ENCODE results near the gene A2M.
A peak's percentile ranks its signal among the peaks of the same experiment; 100 is the strongest.

A2M gene

DNA sequence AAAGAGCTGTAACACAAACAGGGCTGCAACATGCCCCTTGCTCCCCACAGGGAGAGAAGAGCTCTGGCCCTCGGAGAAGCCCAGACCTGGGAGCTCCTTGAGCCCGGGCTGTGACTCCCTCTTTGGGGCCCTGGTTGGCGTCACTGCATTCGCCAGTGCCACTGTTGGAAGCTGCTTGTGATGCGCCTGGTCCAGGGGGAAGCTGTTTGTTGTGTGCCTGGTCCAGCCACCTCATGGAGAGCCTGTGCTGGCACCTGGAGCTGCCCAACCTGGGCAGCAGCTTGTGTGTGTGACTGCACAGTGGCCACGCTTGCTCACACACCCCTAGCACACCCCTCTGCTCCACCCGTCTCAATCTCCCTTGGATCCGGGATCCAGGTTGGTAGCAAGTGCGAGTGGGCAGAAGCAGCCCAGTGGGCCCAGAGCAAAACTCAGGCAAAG, 49.5 kb downstream of the A2M start:
- Histone ChIP-seq H3K18ac (ENCODE audit: low read depth in 1 of 2, low read length in 2 of 2) (peak overlapping the region in 1 of 2 experiments; percentile 38), H3K79me1 (replicated peaks; ENCODE audit: low read length, poor library complexity, severe bottlenecking) (peaks cover 5% of the 10 kb centered on the region), H3K36me3 (ENCODE audit: control insufficient read depth in 1 of 2, insufficient read depth in 2 of 2, low read depth in 1 of 2, low read length in 2 of 2) (peaks cover 0 to 5% of the 10 kb centered on the region in 2 experiments), H3K27ac (ENCODE audit: low read length, poor library complexity, severe bottlenecking) (no peak overlapping the region), H3K9me3 (ENCODE audit: control insufficient read depth, low read length) (no peaks in the 10 kb centered on the region), H3K4me1 (ENCODE audit: control insufficient read depth, insufficient read depth, low read depth, low read length) (peaks cover 13% of the 10 kb centered on the region), H3K4ac (ENCODE audit: low read depth in 1 of 2, low read length in 2 of 2) (no peak overlapping the region), H2BK12ac (ENCODE audit: low read length in 2 of 2) (no peak overlapping the region), H2AK5ac (ENCODE audit: low read length, severe bottlenecking) (no peak overlapping the region), H4K8ac (ENCODE audit: low read length) (peak overlapping the region; percentile 57), H3K4me3 (ENCODE audit: insufficient read depth in 1 of 2, low read depth in 1 of 2, low read length in 2 of 2) (peak overlapping the region in 1 of 2 experiments; percentile 22), H2BK5ac (ENCODE audit: low read depth, low read length, poor library complexity, severe bottlenecking) (no peak overlapping the region), H3K4me2 (ENCODE audit: low read length, poor library complexity, severe bottlenecking) (no peak overlapping the region), H2BK120ac (ENCODE audit: low read depth, low read length) (no peak overlapping the region), H2AFZ (ENCODE audit: low read depth, low read length) (no peak overlapping the region), H3K23ac (ENCODE audit: low read length in 2 of 2) (no peak overlapping the region), H2BK15ac (ENCODE audit: low read depth, poor library complexity, severe bottlenecking) (no peak overlapping the region), H3K14ac (ENCODE audit: low read length in 2 of 2) (no peak overlapping the region), H3K27me3 (ENCODE audit: control insufficient read depth in 1 of 2, insufficient read depth in 1 of 2, low read length in 2 of 2) (no peaks in the 10 kb centered on the region), H3K9ac (ENCODE audit: low read length) (no peak overlapping the region), H4K91ac (ENCODE audit: low read length) (no peak overlapping the region)
- 98% methylated on average over 9 of the region's 9 CpGs for WGBS
- DNase-seq: no peak

DNA sequence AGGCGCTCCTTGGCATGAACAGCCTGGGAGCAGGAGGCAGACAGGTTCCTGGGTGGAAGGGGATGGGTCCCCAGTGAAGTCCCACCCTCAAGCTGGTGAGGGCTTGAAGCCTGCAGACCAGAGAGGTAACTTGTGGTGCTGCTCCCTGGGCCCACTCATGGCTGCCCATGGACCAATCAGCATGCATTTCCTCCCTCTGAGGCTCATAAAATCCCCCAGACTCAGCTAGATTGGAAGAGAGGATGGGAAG, 50.2 kb downstream of the A2M start:
- no peaks in the 10 kb centered on the region for H3K27me3 ChIP-seq (ENCODE audit: control insufficient read depth in 1 of 2, insufficient read depth in 1 of 2, low read length in 2 of 2)
- 87% methylated on average over 1 of the region's 1 CpG for WGBS
- peak overlapping the region; percentile 0 to 77 for H3K4ac ChIP-seq (ENCODE audit: low read depth in 1 of 2, low read length in 2 of 2)
- peak overlapping the region; percentile 96 for H4K8ac ChIP-seq (ENCODE audit: low read length)
- no peak overlapping the region for H2BK15ac ChIP-seq (ENCODE audit: low read depth, poor library complexity, severe bottlenecking)
- peak overlapping the region; percentile 88 to 90 for H3K18ac ChIP-seq (ENCODE audit: low read depth in 1 of 2, low read length in 2 of 2)
- H3K4me1 ChIP-seq (ENCODE audit: control insufficient read depth, insufficient read depth, low read depth, low read length): peaks cover 13% of the 10 kb centered on the region
- no peak overlapping the region for H2AK5ac ChIP-seq (ENCODE audit: low read length, severe bottlenecking)
- peak overlapping the region; percentile 59 for H3K9ac ChIP-seq (ENCODE audit: low read length)
- H2AFZ ChIP-seq (ENCODE audit: low read depth, low read length): peak overlapping the region; percentile 32
- peak overlapping the region; percentile 87 to 91 for H3K4me3 ChIP-seq (ENCODE audit: insufficient read depth in 1 of 2, low read depth in 1 of 2, low read length in 2 of 2)
- peak overlapping the region in 1 of 2 experiments; percentile 49 for H2BK12ac ChIP-seq (ENCODE audit: low read length in 2 of 2)
- peak; percentile 2 for DNase-seq
- H4K91ac ChIP-seq (ENCODE audit: low read length): no peak overlapping the region
- H2BK120ac ChIP-seq (ENCODE audit: low read depth, low read length): no peak overlapping the region
- H3K14ac ChIP-seq (ENCODE audit: low read length in 2 of 2): peak overlapping the region in 1 of 2 experiments; percentile 30
- no peaks in the 10 kb centered on the region for H3K9me3 ChIP-seq (ENCODE audit: control insufficient read depth, low read length)
- H3K36me3 ChIP-seq (ENCODE audit: control insufficient read depth in 1 of 2, insufficient read depth in 2 of 2, low read depth in 1 of 2, low read length in 2 of 2): peaks cover 0 to 5% of the 10 kb centered on the region in 2 experiments
- H2BK5ac ChIP-seq (ENCODE audit: low read depth, low read length, poor library complexity, severe bottlenecking): no peak overlapping the region
- H3K23ac ChIP-seq (ENCODE audit: low read length in 2 of 2): no peak overlapping the region
- H3K79me1 ChIP-seq (replicated peaks; ENCODE audit: low read length, poor library complexity, severe bottlenecking): peaks cover 5% of the 10 kb centered on the region
- H3K4me2 ChIP-seq (ENCODE audit: low read length, poor library complexity, severe bottlenecking): peak overlapping the region; percentile 94
- H3K27ac ChIP-seq (ENCODE audit: low read length, poor library complexity, severe bottlenecking): no peak overlapping the region

- Histone ChIP-seq H3K79me1 (replicated peaks; ENCODE audit: low read length, poor library complexity, severe bottlenecking) (peaks cover 5% of the 10 kb centered on the region), H3K4ac (ENCODE audit: low read depth in 1 of 2, low read length in 2 of 2) (peak overlapping the region; percentile 79 to 91), H3K14ac (ENCODE audit: low read length in 2 of 2) (peak overlapping the region in 1 of 2 experiments; percentile 98), H2BK120ac (ENCODE audit: low read depth, low read length) (peak overlapping the region; percentile 82), H3K4me3 (ENCODE audit: insufficient read depth in 1 of 2, low read depth in 1 of 2, low read length in 2 of 2) (peak overlapping the region; percentile 87 to 91), H2BK15ac (ENCODE audit: low read depth, poor library complexity, severe bottlenecking) (peak overlapping the region; percentile 100), H3K23ac (ENCODE audit: low read length in 2 of 2) (peak overlapping the region in 1 of 2 experiments; percentile 98), H2BK12ac (ENCODE audit: low read length in 2 of 2) (peak overlapping the region in 1 of 2 experiments; percentile 49), H3K4me2 (ENCODE audit: low read length, poor library complexity, severe bottlenecking) (peak overlapping the region; percentile 94), H3K9me3 (ENCODE audit: control insufficient read depth, low read length) (no peaks in the 10 kb centered on the region), H3K36me3 (ENCODE audit: control insufficient read depth in 1 of 2, insufficient read depth in 2 of 2, low read depth in 1 of 2, low read length in 2 of 2) (peaks cover 0 to 5% of the 10 kb centered on the region in 2 experiments), H2AFZ (ENCODE audit: low read depth, low read length) (peak overlapping the region; percentile 99), H2BK5ac (ENCODE audit: low read depth, low read length, poor library complexity, severe bottlenecking) (no peak overlapping the region), H2AK5ac (ENCODE audit: low read length, severe bottlenecking) (no peak overlapping the region), H4K91ac (ENCODE audit: low read length) (peak overlapping the region; percentile 98), H3K27me3 (ENCODE audit: control insufficient read depth in 1 of 2, insufficient read depth in 1 of 2, low read length in 2 of 2) (no peaks in the 10 kb centered on the region), H3K27ac (ENCODE audit: low read length, poor library complexity, severe bottlenecking) (peak overlapping the region; percentile 63), H4K8ac (ENCODE audit: low read length) (peak overlapping the region; percentile 96), H3K18ac (ENCODE audit: low read depth in 1 of 2, low read length in 2 of 2) (peak overlapping the region; percentile 88 to 100), H3K9ac (ENCODE audit: low read length) (peak overlapping the region; percentile 92), H3K4me1 (ENCODE audit: control insufficient read depth, insufficient read depth, low read depth, low read length) (peaks cover 13% of the 10 kb centered on the region)
- peak; percentile 56 for DNase-seq
- 13% methylated on average over 40 of the region's 45 CpGs for WGBS
These were observed 50.7 kb downstream of the A2M start for GRCh38 chr12:9064815-9065606.

DNA sequence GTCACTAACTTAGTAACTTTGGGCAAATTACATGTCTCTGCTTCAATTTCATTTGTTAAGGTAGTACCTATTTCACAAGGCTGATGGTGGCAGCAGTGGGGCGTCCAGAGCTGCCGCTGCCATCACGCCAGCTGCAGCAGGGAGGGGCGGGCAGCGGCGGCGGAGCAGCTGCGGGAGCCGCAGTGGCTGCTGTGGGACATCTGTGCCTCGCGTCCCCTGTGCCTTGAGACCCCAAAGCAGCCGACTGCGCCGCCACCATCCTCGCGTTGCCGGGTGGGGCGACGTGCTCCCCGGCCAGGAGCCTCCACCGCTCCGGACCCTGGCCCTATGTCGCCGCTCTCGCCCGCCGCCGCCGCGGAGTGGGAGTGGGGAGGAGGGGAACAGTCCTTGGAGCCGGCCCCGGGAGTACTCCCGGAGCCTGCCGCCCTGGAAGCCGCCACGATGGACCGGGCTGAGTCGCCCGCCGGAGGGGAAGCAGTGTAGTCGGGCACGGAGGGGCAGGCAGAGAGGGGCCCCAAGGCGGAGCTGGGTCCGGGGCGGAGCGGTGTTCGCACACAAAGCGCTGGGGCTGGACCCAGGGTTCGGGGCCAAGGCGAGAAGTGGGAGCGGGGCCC, 51.4 kb downstream of the A2M start:
- H3K4me2 ChIP-seq (ENCODE audit: low read length, poor library complexity, severe bottlenecking): peak overlapping the region; percentile 75
- H2AK5ac ChIP-seq (ENCODE audit: low read length, severe bottlenecking): no peak overlapping the region
- peak overlapping the region; percentile 80 to 98 for H3K14ac ChIP-seq (ENCODE audit: low read length in 2 of 2)
- H3K23ac ChIP-seq (ENCODE audit: low read length in 2 of 2): peak overlapping the region in 1 of 2 experiments; percentile 98
- peak overlapping the region; percentile 100 for H2BK15ac ChIP-seq (ENCODE audit: low read depth, poor library complexity, severe bottlenecking)
- H3K9ac ChIP-seq (ENCODE audit: low read length): peak overlapping the region; percentile 92
- H3K27ac ChIP-seq (ENCODE audit: low read length, poor library complexity, severe bottlenecking): peak overlapping the region; percentile 49
- WGBS: 1% methylated on average over 44 of the region's 51 CpGs
- peak overlapping the region; percentile 87 for H2BK120ac ChIP-seq (ENCODE audit: low read depth, low read length)
- no peaks in the 10 kb centered on the region for H3K27me3 ChIP-seq (ENCODE audit: control insufficient read depth in 1 of 2, insufficient read depth in 1 of 2, low read length in 2 of 2)
- peak overlapping the region; percentile 96 for H4K8ac ChIP-seq (ENCODE audit: low read length)
- peak overlapping the region; percentile 99 for H2AFZ ChIP-seq (ENCODE audit: low read depth, low read length)
- H3K9me3 ChIP-seq (ENCODE audit: control insufficient read depth, low read length): no peaks in the 10 kb centered on the region
- peak overlapping the region; percentile 86 to 100 for H3K18ac ChIP-seq (ENCODE audit: low read depth in 1 of 2, low read length in 2 of 2)
- peak; percentile 65 for DNase-seq
- H3K4ac ChIP-seq (ENCODE audit: low read depth in 1 of 2, low read length in 2 of 2): peak overlapping the region; percentile 79 to 91
- H2BK12ac ChIP-seq (ENCODE audit: low read length in 2 of 2): peak overlapping the region in 1 of 2 experiments; percentile 29
- H3K4me3 ChIP-seq (ENCODE audit: insufficient read depth in 1 of 2, low read depth in 1 of 2, low read length in 2 of 2): peak overlapping the region; percentile 87 to 91
- peaks cover 13% of the 10 kb centered on the region for H3K4me1 ChIP-seq (ENCODE audit: control insufficient read depth, insufficient read depth, low read depth, low read length)
- no peak overlapping the region for H2BK5ac ChIP-seq (ENCODE audit: low read depth, low read length, poor library complexity, severe bottlenecking)
- H4K91ac ChIP-seq (ENCODE audit: low read length): peak overlapping the region; percentile 98
- H3K36me3 ChIP-seq (ENCODE audit: control insufficient read depth in 1 of 2, insufficient read depth in 2 of 2, low read depth in 1 of 2, low read length in 2 of 2): peaks cover 0 to 5% of the 10 kb centered on the region in 2 experiments
- H3K79me1 ChIP-seq (replicated peaks; ENCODE audit: low read length, poor library complexity, severe bottlenecking): peaks cover 5% of the 10 kb centered on the region
